HG03025 (cell line): ENCODE measurements around the gene SEMA6B.

Experiments used
- ATAC-seq: cut with Tn5 transposase; IDR thresholded peaks from one replicate; pipeline ENCODE4 v1.9.1; 2021; ENCODE audit warnings: mild to moderate bottlenecking, moderate library complexity; ENCODE audit not compliant: unreplicated experiment, low FRiP score

The SEMA6B gene

DNA sequence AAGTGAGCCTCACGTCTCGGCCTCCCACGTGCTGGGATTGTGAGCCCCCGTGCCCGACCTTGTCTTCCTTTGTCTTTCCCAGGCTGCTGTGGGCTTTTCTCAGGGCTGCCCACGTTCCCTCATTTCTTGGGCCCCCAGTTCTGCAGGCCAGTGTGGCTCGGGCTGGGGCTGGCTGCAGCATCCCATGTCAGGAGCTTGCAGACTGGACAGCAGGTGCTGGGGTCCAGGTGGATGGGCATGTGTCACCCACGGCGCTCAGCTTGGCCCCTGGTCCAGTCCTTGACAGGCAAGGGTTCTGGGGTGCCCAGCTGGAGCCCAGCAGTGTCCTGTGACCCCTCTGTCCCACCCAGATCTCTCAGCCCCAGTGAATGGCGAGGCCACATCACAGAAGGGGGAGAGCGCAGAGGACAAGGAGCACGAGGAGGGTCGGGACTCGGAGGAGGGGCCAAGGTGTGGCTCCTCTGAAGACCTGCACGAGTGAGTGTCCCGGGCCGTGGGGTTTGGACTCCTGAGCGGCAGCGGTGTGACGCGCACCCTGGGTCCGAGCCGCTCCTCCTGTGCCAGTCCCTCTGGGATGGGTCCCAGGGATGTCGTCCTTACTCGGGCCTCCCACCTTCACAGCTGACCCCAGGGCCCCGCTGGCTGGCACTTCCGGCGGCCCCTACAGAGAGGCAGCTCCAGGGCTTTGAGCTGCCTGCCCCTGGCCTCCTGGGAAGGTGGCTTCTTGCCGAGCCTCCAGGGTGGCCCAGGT, 58.5 kb downstream of the SEMA6B start:
- ATAC-seq, result no peak

DNA sequence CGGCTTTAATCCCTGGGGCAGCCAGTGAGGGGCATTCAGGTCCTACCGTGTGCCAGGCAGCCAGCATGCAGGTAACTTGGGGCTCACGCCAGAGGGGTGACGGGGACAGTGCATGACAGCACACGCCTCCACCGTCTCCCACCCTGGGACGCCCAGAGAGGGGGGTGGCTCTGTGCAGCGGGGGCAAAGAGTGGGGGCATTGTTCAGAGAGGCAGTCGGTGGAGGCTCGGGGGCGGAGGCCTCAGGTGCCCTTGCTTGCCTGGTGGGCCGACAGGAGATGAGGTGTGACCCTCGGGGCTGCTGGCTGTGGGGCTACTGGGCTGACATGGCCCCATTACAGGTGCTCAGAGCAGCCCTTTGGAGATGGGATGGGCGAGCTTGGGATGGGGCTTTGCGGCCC, 59.6 kb downstream of the SEMA6B start:
- no peak for ATAC-seq

DNA sequence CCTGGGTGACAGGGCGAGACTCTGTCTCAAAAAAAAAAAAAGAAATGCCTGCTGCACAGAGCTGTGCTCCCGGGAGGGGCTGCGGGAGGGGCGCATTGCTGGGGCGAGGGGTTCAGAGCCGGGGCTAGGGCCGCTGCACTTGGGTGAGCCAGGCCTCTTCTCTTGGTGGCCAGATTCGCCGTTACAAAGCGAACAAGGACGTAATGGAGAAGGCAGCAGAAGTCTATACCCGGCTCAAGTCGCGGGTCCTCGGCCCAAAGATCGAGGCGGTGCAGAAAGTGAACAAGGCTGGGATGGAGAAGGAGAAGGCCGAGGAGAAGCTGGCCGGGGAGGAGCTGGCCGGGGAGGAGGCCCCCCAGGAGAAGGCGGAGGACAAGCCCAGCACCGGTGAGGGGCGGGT, 60.2 kb downstream of the SEMA6B start:
- no peak for ATAC-seq

DNA sequence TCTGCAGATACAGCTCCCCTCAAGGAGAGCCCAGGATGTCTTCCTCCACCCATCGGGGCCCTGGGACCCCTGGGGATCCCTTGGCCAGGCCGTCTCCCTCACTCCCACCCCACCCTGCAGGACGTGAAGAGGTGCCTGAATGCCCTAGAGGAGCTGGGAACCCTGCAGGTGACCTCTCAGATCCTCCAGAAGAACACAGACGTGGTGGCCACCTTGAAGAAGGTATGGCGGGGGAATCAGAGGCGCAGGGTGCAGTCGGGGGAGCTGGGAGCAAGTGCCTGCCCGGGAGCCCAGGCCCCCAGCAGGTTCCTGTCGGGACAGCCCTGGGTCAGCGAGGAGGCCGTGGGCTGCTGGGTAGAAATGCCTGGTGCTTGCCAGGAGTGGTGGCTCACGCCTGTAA, 60.8 kb downstream of the SEMA6B start:
- ATAC-seq, result no peak

DNA sequence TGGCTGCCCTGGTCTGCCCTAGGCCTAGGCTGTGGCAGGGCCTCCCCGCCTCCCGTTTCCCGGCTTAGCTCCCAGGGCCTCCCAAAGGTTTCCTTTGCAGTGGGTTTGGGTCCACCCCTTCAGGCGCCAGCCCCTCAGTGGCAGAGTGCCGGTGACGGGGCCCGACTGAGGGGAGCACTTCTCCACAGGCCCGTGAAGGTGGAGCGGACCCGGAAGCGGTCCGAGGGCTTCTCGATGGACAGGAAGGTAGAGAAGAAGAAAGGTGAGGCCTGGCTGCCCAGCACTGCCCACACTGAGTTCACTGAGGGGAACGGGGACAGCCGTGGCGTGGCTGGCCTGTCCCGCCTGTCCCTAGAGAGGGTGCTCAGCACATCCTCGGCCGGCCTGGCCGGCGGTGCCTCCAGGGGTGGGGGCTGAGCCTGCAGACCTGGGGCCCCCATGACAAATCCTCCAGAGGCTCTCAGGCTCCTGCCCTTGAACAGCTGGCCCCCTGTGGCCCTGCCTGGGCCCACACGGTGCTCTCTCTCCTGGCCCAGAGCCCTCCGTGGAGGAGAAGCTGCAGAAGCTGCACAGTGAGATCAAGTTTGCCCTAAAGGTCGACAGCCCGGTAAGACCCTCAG, 61.6 kb downstream of the SEMA6B start:
- ATAC-seq, result no peak

DNA sequence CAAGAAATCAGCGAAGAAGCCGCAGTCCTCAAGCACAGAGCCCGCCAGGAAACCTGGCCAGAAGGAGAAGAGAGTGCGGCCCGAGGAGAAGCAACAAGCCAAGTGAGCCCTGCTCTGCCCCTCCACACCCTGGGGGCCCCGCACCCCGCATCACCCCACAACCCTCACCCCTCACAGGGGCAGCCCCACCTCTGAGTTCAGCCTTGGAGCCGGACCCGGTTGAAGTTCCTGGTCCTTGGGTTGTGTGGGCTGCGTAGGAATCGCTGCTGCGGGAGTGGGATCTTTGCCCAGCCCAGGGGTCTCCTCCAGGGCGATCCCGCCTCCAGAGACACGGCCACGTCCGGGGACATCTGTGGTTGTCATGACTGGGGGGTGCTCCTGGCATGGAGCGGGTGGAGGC, 63.2 kb downstream of the SEMA6B start:
- no peak for ATAC-seq

DNA sequence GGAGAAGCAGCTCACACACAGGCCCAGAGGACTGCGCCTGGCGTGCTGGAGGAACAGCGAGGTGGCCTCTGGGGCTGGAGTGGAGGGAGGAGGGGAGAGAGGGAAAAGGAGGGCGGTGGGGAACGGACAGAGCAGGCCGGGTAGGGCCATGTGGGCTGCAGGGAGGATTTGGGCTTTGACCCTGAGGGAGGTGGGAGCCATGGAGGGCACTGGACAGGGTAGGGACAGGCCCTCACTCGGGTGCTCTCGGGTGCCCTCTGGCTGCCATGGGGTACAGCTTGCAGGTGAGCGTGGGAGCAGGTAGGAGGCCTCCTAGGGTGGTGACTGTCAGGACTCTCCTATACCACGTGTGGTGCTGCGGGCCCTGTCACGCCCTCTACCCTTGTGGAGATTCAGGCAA, 64.0 kb downstream of the SEMA6B start:
- ATAC-seq, result no peak

DNA sequence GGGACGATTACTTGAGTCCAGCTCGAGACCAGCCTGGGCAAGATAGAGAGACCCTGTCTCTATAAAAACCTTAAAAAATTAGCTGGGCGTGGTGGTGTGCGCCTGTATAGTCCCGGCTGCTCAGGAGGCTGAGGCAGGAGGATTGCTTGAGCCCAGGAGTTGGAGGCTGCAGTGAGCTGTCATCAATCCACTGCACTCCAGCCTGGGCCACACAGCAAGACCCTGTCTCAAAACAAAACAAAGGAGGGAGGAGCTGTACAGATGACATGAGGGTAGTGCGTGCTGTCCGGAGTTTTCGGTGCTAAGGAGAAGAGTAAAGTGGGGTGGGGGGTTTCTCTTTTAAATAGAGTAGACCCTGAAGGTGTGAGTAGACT, 64.8 kb downstream of the SEMA6B start:
- ATAC-seq, result no peak

DNA sequence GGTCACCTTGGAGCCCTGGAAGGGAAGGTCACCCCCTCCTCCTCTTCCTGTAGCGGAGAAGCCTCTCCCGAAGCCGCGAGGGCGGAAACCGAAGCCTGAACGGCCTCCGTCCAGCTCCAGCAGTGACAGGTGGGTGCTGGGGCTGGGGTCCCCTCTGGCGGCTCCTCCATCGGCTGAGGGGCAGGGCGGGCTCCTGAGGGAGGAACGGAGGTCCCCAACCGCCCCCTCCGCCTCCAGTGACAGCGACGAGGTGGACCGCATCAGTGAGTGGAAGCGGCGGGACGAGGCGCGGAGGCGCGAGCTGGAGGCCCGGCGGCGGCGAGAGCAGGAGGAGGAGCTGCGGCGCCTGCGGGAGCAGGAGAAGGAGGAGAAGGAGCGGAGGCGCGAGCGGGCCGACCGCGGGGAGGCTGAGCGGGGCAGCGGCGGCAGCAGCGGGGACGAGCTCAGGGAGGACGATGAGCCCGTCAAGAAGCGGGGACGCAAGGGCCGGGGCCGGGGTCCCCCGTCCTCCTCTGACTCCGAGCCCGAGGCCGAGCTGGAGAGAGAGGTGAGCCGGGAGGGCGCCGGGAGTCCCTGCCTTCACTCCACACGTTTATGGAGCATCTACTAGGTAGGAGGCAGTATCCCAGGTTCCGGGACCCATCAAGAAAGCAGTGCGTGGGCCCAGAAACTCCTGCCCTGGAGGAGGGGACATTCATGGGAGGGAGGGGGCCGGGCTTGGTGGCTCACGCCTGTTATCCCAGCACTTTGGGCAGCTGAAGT, 65.4 kb downstream of the SEMA6B start:
- ATAC-seq, result no peak

DNA sequence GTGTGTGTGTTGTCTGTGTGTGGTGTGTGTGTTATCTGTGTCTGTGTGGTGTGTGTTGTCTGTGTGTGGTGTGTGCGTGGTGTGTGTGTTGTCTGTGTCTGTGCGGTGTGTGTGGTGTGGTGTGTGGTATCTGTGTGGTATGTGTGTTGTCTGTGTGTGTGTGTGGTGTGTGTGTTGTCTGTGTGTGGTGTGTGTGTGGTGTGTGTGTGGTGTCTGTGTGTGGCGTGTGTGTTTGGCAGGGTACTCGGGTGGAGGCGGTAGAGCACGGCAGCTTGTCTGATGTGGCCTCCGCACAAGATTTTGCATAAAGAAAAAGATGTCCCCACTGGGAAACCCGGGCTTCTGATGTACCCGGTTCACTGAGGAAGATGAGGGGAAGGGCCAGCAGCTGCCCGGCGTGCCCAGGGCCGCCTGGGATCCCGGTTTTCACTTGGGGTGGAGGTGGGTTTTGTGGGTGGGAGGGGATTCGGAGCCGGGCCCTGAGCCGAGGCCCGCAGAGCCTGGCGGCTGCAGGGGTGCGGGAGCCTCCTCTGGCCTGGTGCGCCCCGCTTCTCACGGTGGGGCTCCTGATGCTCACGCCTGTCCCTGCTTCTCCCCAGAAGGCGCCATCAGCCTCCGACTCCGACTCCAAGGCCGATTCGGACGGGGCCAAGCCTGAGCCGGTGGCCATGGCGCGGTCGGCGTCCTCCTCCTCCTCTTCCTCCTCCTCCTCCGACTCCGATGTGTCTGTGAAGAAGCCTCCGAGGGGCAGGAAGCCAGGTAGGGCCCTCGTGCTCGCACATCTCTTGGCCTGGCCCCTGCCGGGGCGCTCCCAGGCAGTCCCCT, 66.2 kb downstream of the SEMA6B start:
- no peak for ATAC-seq
